ENCODE results near the gene SEC24C.
"Not testable (repeated sequence)": the region's sequence is repeated elsewhere in the genome, so short reads cannot be mapped to it uniquely, and the experiment has no call there.

DNA sequence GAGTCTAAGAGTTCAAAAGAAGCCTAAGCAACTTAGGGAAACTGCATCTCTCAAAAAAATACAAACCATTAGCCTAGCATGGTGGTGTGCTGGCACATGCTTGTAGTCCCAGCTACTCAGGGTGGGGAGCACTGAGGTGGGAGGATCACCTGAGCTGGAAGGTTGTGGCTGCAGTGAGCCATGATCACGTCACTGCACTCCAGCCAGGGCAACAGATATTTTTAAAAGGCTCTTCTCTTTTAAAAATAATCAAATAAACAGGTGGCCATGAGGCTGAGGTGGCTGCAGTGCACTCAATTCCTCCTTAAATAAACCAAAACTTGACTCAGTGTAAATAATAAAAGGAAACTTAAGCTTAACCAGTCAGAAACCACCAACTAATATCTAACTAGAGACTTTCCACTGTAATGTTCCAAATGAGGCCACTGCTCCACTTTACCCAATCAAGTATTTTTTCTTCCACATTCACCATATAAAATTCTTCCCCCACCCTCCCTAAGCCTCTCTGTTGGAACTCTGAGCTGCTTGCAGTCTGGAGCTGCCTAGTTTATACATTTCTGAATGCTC is 38.6 kb upstream of the SEC24C start:
- not testable (repeated sequence) for TF ChIP-seq JUN (CRISPR knock-in tag; IDR thresholded peaks at IDR 0.05); RAD21 (CRISPR knock-in tag; IDR thresholded peaks at IDR 0.05); ZNF549 (CRISPR knock-in tag; IDR thresholded peaks at IDR 0.05); ZNF570 (CRISPR knock-in tag; IDR thresholded peaks at IDR 0.05; ENCODE audit: borderline replicate concordance); POLR2AphosphoS5 (IDR thresholded peaks at IDR 0.05; ENCODE audit: low read depth, low read length); BHLHE40 (IDR thresholded peaks at IDR 0.05; ENCODE audit: low read length); KLF13 (CRISPR knock-in tag; IDR thresholded peaks at IDR 0.05); POLR2A (IDR thresholded peaks at IDR 0.05; ENCODE audit: insufficient read depth in 1 of 2, low read depth in 2 of 2, low read length in 2 of 2); ZNF672 (CRISPR knock-in tag; IDR thresholded peaks at IDR 0.05)
- TF ChIP-seq, protein P1, sequence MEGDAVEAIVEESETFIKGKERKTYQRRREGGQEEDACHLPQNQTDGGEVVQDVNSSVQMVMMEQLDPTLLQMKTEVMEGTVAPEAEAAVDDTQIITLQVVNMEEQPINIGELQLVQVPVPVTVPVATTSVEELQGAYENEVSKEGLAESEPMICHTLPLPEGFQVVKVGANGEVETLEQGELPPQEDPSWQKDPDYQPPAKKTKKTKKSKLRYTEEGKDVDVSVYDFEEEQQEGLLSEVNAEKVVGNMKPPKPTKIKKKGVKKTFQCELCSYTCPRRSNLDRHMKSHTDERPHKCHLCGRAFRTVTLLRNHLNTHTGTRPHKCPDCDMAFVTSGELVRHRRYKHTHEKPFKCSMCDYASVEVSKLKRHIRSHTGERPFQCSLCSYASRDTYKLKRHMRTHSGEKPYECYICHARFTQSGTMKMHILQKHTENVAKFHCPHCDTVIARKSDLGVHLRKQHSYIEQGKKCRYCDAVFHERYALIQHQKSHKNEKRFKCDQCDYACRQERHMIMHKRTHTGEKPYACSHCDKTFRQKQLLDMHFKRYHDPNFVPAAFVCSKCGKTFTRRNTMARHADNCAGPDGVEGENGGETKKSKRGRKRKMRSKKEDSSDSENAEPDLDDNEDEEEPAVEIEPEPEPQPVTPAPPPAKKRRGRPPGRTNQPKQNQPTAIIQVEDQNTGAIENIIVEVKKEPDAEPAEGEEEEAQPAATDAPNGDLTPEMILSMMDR (CRISPR knock-in tag; IDR thresholded peaks at IDR 0.05): not testable (repeated sequence)

Data from HepG2 (cell line).